Lower leg skin (tissue), 4 donors: ENCODE data around the gene NUTM2F. TPM values are rescaled to one million over a fixed set of nuclear protein-coding genes. Genes with fewer than 3 reads are reported as not detected.
"Not testable (repeated sequence)": the region's sequence is repeated elsewhere in the genome, so short reads cannot be mapped to it uniquely, and the experiment has no call there.

Source experiments
- DNase-seq, 2 donors: peaks; one replicate each; pipeline ENCODE4 v3.0.0-alpha.2; 2019; ENCODE audit warnings: low spot score in 2 of 2
- H3K4me3 ChIP-seq: fragments of 200-600 bp; sonication (generic); 2 replicates; pipeline ENCODE4 v1.5.1; 2017; ENCODE audit warnings: mild to moderate bottlenecking, low read depth; ENCODE audit not compliant: poor library complexity, severe bottlenecking
- WGBS, 2 donors: methylation state at CpG; one replicate each; pipeline ENCODE4 v1.1.5; 2018; 5-methylcytosine and 5-hydroxymethylcytosine counted together
- intact Hi-C: fragments of 100-400 bp; cut with DNase I; formaldehyde crosslinking; loops from one replicate; pipeline ENCODE4 v1.15.0; 2023; ENCODE audit warnings: low total_unique reads
- total RNA-seq, 4 donors: library from RNA; depleted of rRNA; stranded (reverse); fragments of >200 nt; gene quantifications; one replicate each; pipeline ENCODE4 v1.1.0, GENCODE V29; 2016

NUTM2F gene, protein sequence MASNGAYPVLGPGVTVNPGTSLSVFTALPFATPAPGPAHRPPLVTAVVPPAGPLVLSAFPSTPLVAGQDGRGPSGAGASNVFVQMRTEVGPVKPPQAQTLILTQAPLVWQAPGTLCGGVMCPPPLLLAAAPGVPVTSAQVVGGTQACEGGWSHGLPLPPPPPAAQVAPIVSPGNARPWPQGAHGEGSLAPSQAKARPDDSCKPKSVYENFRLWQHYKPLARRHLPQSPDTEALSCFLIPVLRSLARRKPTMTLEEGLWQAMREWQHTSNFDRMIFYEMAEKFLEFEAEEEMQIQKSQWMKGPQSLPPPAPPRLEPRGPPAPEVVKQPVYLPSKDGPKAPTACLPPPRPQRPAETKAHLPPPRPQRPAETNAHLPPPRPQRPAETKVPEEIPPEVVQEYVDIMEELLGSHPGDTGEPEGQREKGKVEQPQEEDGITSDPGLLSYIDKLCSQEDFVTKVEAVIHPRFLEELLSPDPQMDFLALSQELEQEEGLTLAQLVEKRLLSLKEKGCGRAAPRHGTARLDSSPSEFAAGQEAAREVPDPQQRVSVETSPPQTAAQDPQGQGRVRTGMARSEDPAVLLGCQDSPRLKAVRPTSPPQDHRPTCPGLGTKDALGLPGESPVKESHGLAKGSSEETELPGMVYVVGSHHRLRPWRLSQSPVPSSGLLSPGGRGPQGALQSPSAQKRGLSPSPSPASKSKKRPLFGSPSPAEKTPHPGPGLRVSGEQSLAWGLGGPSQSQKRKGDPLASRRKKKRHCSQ
- total RNA-seq, result not detected

DNA sequence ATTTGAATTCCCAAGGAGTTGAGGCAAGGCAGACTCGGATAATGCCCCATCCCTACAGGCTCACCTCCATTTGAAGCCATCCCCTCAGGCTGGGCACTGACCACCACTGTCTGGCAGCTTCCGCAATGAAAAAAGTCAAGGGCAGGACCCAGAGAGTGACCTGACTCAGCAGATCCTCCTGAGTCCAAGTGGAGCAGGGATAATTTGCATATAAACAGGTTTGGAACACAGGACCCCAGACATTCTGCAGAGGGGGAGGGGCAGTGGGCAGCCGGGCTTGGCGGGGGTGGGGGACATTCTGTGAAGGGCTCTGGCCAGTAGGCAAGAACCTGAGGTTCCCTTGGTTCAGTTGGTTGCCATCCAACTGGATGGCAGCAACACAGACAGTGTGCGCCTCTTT is at the start of gene NUTM2F:
NUTM2F (minus strand) TSS at position 101 of the 400 bp plus-strand sequence; CDS start at position 80, 21 bp downstream.
- 74 to 100% methylated on average over 1 to 2 of the region's 5 CpGs for WGBS, 2 donors

DNA sequence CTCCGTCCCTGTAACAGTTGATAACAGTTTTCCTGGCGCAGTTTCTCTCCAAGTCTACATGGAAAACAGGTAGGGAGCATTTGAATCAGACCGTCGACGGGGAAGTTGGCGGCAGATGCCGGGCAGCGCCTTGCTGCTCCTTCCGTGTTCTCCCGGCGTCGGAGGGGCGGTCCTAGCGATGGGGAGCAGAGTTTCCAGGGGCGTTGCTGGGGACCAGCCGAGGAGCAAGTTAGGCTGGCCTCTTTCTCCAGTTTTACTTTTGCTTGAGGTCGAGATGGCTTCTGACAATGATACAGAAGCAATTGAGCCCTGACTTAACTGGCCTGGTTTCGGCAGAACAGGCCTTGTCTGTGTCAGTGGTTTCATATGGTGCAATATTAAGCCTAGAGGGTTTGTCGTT is 46.8 kb upstream of the NUTM2F start:
- intact Hi-C loops, DNase-seq: not testable (repeated sequence)
- 0 to 2% methylated on average over 6 to 9 of the region's 19 CpGs for WGBS, 2 donors
- peak overlapping the region; percentile 52 for H3K4me3 ChIP-seq

More for the DNA sequence above, at the start of gene NUTM2F:
- DNase-seq, H3K4me3 ChIP-seq, intact Hi-C loops: not testable (repeated sequence)

DNA sequence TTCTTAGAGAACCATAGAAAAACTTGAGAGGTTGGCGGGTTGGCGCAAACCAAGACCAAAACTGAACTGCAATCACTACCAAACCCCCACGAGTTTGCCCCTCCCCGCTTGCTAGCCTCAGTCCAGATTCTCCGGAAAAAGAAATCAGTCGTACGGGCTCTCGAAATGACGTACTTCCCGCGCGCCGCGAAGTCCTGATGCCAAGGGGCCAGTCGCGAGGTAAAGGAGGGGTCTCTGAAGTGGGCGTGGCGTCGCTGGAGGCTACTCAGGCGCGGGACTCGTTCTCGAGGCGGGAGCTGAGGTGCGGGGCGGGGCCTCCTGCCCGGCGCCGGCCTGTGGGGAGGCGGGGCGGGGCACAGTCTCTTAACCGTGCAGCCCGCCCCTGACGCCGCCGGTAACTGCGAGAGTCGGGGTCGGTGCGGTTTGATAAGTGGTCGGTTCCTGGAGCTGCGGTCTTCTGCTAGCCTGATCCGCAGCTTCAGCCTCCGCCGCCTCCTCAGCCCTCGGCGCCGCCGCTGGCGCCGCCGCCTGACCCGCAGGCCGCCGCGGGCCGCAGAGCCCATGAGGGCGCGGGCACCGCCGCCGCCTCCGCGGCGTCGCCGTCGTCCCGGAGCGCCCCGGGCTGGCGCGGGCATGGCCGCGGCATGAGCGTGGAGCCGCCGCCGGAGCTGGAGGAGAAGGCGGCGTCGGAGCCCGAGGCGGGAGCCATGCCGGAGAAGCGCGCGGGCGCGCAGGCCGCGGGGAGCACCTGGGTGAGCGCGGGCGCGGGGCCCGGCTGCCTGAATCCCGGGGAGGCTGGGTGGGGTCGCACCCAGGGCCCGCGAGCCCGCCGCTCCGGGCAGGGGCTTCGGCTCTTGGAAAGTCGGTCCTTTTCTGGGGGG is 46.0 kb upstream of the NUTM2F start:
- intact Hi-C loops, result not testable (repeated sequence)
- peak overlapping the region; percentile 52 for H3K4me3 ChIP-seq
- 0 to 1% methylated on average over 50 to 96 of the region's 106 CpGs for WGBS, 2 donors
- DNase-seq, result peak; percentile 88 to 97

DNA sequence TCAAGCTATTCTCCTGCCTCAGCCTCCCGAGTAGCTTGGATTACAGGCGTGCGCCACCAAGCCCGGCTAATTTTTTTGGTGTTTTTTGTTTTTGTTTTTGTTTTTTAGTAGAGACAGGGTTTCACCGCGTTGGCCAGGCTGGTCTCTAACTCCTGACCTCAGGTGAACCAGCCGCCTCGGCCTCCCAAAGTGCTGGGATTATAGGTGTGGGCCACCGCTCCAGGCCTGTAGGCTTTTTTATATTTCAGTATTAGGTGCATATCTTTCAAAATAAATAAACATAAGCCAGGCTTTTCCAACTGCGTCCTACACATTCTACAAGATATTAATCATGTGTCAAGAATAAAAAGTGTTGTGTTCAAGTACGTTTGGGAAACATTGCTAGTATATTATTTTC is 45.3 kb upstream of the NUTM2F start:
- DNase-seq, intact Hi-C loops, H3K4me3 ChIP-seq: not testable (repeated sequence)
- WGBS, 2 donors, result 36 to 41% methylated on average over 5 to 7 of the region's 11 CpGs

DNA sequence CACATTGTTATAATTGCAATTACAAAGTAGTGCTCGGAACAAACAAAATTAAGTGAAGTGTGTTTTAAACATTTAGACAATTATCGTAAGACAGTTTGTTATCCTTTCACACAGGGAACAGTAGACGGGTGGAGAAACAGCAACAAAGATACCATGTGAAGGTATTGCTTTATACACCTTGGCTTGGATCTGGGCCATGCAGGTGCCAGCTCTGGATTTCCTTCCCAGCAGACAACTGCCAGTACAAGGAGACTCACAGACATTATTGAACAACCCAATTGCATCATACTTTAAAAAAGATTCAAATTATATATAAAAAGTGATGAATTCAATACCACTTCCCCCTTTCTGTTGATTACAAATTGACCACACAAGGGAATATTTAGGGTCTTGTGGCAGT is 41.8 kb upstream of the NUTM2F start:
- intact Hi-C loops, result not testable (repeated sequence)

DNA sequence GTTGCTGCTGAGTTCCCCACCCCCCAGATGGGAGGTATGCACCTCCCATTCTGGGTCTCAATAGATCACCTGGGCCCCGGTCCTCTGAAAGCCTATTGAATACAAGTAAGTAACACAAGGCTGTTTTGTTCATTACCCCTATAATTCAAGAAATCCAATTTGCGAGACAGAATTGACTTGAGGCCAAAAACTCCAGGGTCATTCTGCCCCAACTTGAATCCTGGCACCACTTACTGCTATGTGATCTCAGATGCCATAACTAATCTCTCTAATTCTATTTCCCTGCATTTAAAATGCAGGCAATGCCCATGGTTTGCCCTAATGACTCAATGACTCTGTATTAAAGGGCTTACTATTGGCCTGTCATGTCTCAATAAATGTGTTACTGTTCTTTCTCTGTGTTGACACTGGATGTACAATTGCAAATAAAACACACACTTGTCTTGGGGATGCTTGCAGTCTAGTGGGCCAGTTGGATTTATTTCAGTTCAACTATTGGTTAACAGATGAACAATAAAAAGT is 35.7 kb upstream of the NUTM2F start:
- DNase-seq, intact Hi-C loops, H3K4me3 ChIP-seq: not testable (repeated sequence)
- 38 to 90% methylated on average over 1 of the region's 2 CpGs for WGBS, 2 donors

More for the DNA sequence above, 41.8 kb upstream of the NUTM2F start:
- WGBS, 2 donors, result 77 to 86% methylated on average over 3 of the region's 3 CpGs
- H3K4me3 ChIP-seq, DNase-seq: not testable (repeated sequence)

DNA sequence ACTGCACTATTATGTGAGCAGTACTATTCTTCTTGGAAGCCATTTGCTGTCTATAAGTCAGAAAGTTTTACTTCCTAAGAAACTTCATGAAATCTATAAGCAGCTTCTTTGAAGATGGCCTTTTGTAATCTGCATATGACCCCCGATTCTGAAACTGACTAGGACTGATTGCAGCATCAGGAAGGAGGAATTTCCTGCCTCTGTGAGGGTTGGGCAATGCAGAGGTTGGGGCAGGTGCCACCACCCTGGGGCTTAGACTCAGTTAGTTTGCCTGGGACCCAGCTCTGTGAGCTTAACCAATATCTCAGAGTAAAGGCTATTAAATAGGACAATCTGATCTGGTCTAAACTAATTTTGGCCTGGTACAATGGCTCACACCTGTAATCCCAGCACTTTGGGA is 28.7 kb upstream of the NUTM2F start:
- intact Hi-C loops, DNase-seq, H3K4me3 ChIP-seq: not testable (repeated sequence)
- no CpG with 5 or more reads among the region's 1 CpG for WGBS, 2 donors

DNA sequence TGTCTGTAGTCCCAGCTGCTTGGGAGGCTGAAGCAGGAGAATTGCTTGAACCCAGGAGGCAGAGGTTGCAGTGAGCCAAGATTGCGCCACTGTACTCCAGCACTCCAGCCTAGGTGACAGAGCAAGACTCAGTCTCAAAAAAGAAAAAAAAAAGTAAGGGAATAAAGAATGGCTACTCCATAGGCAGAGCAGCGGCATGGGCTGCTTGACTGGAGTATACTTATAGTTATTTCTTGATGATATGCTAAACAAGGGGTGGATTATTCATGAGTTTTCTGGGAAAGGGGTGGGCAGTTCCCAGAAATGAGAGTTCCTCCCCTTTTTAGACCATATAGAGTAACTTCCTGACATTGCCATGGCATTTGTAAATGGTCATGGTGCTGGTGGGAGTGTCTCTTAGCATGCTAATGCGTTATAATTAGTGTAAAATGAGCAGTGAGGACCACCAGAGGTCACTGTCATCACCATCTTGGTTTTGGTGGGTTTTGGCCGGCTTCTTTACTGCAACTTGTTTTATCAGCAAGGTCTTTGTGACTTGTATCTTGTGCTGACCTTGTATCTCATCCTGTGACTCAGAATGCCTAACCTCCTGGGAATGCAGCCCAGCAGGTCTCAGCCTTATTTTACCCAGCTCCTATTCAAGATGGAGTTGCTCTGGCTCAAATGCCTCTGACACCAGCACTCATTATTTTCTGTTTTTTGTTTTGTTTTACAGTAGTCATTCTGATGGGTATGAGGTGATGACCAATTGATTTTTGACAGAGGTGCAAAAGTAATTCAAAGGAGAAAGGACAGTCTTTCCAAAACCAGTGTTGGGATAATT is 23.7 kb upstream of the NUTM2F start:
- DNase-seq, intact Hi-C loops, H3K4me3 ChIP-seq: not testable (repeated sequence)
- WGBS, 2 donors, result 60% methylated on average over 1 of the region's 4 CpGs; no CpG with 5 or more reads in 1 of the 2 donors

DNA sequence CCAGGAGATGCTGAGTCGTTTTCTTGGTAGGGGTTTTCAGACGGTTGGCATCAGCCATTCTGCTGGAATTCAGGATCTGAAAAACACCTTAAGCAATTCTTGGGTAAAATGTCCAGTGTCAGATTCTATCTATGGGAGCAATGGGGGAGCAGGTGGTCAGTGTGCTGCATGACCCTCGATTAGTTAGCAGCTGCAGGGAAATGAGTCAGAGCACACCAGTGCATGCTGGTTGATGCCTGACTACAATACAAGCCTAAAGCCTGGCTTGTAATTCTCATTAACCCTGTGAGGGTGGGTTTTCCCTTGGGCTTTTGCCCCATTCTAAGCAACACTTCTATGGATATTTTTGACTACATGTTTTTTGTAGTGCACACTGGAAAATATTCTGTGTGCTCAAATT is 20.3 kb upstream of the NUTM2F start:
- DNase-seq, H3K4me3 ChIP-seq, intact Hi-C loops: not testable (repeated sequence)
- WGBS, 2 donors, result no CpG with 5 or more reads among the region's 3 CpGs

DNA sequence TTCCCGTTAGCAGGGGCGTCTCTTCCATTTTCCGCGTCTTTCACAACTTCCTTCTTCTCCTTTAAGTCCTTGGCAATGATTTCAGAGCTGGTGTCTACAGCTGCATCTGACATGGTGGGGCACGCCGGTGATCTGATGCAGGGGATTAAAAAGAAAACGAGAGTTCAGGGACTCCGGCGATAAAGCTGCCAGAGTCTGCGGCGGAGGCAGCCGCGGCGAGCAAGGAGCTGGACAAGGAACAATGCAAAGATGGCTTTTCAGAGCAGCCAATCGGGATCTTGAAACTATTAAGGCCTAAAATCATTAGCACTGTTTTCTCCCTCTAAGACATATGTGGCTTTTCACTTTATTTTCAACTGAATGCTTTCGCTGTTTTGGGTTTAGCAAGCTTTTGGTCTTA is 19.0 kb upstream of the NUTM2F start:
- H3K4me3 ChIP-seq, intact Hi-C loops, DNase-seq: not testable (repeated sequence)
- WGBS, 2 donors, result 88 to 90% methylated on average over 16 of the region's 16 CpGs

DNA sequence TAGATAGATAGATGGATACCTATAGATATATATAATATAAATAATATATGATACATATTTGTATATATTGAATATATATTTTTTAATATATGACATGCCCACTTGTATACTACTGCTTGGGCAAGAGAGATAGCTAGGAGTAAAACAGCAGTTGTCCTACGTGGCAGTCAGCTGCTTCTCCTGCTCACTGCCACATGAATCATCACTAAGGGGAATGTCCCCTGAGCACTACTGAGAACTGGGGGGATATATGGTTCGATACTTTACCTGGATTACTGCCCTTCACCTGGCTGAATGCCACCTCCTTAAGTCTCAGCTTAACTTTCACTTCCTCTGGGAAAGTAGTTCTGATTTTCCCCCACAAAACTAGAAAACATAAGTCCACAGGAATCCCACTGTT is 13.3 kb upstream of the NUTM2F start:
- H3K4me3 ChIP-seq, intact Hi-C loops, DNase-seq: not testable (repeated sequence)
- 62% methylated on average over 2 of the region's 2 CpGs; no CpG with 5 or more reads in 1 of the 2 donors for WGBS, 2 donors

DNA sequence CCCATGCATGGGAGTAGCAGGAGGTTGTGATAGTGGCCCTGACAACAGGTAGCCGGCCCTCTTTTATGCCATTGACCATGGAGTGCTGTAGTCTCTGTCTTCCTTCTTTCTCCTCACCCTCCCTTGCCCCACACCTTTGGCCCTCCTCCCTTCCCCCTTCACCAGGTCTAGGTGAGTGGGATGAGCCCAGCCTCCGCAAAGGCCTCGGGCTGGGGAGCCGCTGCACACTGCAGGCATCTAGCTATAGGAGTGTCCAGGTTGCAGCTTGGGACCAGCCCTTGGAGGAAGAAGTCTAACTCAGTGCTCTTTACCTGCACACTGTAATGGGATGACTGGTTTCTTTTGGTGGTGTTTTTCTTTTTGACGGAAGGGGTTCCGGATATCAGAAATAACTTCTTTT is 12.3 kb upstream of the NUTM2F start:
- DNase-seq, intact Hi-C loops, H3K4me3 ChIP-seq: not testable (repeated sequence)
- WGBS, 2 donors, result 64 to 100% methylated on average over 2 of the region's 6 CpGs

DNA sequence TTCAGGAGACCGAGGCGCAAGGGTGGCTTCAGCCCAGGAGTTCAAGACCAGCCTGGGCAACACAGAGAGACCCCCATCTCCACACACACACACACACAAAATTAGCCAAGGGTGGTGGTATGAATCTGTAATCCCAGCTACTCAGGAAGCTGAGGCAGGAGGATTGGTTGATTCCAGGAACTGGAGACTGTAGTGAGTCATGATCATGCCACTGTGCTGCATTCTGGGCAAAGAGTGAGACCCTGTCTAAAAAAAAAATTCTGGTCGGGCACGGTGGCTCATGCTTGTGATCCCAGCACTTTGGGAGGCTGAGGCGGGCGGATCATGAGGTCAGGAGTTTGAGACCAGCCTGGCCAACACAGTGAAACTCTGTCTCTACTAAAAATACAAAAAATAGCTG is 11.2 kb upstream of the NUTM2F start:
- intact Hi-C loops, DNase-seq, H3K4me3 ChIP-seq: not testable (repeated sequence)
- WGBS, 2 donors, result 92 to 95% methylated on average over 6 of the region's 6 CpGs
